GM21447 (cell line): ENCODE results near the gene NTN1.

Experiments used
- ATAC-seq: cut with Tn5 transposase; IDR thresholded peaks from one replicate; pipeline ENCODE4 v1.9.1; 2021; ENCODE audit not compliant: unreplicated experiment

NTN1 gene

GRCh38 chr17:9004961-9005285 is 16.4 kb upstream of the NTN1 start:
- no peak for ATAC-seq

- no peak for ATAC-seq
Observed at GRCh38 chr17:9006175-9006767, 15.0 kb upstream of the NTN1 start.

- no peak for ATAC-seq
Observed at GRCh38 chr17:9007052-9007714, 14.1 kb upstream of the NTN1 start.

- no peak for ATAC-seq
Observed at GRCh38 chr17:9009096-9009495, 12.2 kb upstream of the NTN1 start.

- ATAC-seq, result no peak
Observed at GRCh38 chr17:9009737-9010136, 11.6 kb upstream of the NTN1 start.

GRCh38 chr17:9011001-9011400 is 10.3 kb upstream of the NTN1 start:
- no peak for ATAC-seq

- ATAC-seq, result no peak
Observed at GRCh38 chr17:9016941-9017552, 4.3 kb upstream of the NTN1 start.

GRCh38 chr17:9018726-9019125 is 2.6 kb upstream of the NTN1 start:
- ATAC-seq, result no peak

- peak; percentile 4 for ATAC-seq
Observed at GRCh38 chr17:9020096-9020823, 1.1 kb upstream of the NTN1 start.

- ATAC-seq, result no peak
Observed at GRCh38 chr17:9020824-9021157, 519 bp upstream of the NTN1 start.

GRCh38 chr17:9021992-9022572 is 772 bp downstream of the NTN1 start:
- peak; percentile 14 for ATAC-seq

GRCh38 chr17:9022573-9023391 is 1.5 kb downstream of the NTN1 start:
- ATAC-seq, result no peak

GRCh38 chr17:9023392-9024218 is 2.3 kb downstream of the NTN1 start:
- ATAC-seq, result no peak

GRCh38 chr17:9024497-9024896 is 3.2 kb downstream of the NTN1 start:
- no peak for ATAC-seq

- no peak for ATAC-seq
Observed at GRCh38 chr17:9026741-9027140, 5.4 kb downstream of the NTN1 start.

GRCh38 chr17:9028202-9028987 is 7.1 kb downstream of the NTN1 start:
- ATAC-seq, result no peak

GRCh38 chr17:9028988-9029570 is 7.8 kb downstream of the NTN1 start:
- ATAC-seq, result no peak

- no peak for ATAC-seq
Observed at GRCh38 chr17:9032151-9032550, 10.8 kb downstream of the NTN1 start.

GRCh38 chr17:9032583-9032982 is 11.3 kb downstream of the NTN1 start:
- ATAC-seq, result no peak
